ENCODE data around the gene CPEB4. TPM values are rescaled to one million over a fixed set of nuclear protein-coding genes. Genes with fewer than 3 reads are reported as not detected.

CPEB4 gene
- total RNA-seq, 4 donors from 2014 or later = 20.1 to 26.6 (median 24.2) TPM

DNA sequence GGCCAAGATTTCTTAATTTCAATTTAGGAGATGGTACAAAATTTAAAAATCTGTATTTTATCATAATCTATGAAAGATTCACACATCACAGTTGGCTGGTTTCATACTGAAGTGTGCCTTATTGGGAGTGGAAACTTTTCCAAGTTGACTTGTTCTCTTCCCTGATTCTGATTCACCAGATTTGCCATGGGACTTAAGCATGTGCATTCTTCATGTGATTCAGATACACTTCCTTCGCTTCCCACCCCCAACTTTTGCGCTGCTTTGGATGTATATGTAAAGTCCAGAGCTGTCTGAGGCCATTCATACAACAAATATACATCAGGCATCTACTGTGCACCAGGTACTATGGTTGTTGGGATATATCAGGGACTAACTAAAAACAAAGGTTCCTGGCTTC lies 34.4 kb downstream of the CPEB4 start:
- Histone ChIP-seq H3K36me3 (no peaks in the 10 kb centered on the region), H3K27me3 (no peaks in the 10 kb centered on the region), H3K4me1 (peaks cover 3 to 73% (median 18%) of the 10 kb centered on the region in 4 donors), H3K4me3 (no peak overlapping the region), H3K27ac (peak overlapping the region in 1 of 4 donors; percentile 57), H3K9me3 (no peaks in the 10 kb centered on the region)
- 96 to 97% methylated on average over 2 of the region's 2 CpGs for WGBS, 2 donors
- DNase-seq (ENCODE audit: low spot score in 2 of 2) = no peak
- TF ChIP-seq, protein P1, sequence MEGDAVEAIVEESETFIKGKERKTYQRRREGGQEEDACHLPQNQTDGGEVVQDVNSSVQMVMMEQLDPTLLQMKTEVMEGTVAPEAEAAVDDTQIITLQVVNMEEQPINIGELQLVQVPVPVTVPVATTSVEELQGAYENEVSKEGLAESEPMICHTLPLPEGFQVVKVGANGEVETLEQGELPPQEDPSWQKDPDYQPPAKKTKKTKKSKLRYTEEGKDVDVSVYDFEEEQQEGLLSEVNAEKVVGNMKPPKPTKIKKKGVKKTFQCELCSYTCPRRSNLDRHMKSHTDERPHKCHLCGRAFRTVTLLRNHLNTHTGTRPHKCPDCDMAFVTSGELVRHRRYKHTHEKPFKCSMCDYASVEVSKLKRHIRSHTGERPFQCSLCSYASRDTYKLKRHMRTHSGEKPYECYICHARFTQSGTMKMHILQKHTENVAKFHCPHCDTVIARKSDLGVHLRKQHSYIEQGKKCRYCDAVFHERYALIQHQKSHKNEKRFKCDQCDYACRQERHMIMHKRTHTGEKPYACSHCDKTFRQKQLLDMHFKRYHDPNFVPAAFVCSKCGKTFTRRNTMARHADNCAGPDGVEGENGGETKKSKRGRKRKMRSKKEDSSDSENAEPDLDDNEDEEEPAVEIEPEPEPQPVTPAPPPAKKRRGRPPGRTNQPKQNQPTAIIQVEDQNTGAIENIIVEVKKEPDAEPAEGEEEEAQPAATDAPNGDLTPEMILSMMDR (IDR thresholded peaks at IDR 0.05) = no peak
- no peak for TF ChIP-seq POLR2A (IDR thresholded peaks at IDR 0.05)
- no peak for TF ChIP-seq EP300 (IDR thresholded peaks at IDR 0.05)

DNA sequence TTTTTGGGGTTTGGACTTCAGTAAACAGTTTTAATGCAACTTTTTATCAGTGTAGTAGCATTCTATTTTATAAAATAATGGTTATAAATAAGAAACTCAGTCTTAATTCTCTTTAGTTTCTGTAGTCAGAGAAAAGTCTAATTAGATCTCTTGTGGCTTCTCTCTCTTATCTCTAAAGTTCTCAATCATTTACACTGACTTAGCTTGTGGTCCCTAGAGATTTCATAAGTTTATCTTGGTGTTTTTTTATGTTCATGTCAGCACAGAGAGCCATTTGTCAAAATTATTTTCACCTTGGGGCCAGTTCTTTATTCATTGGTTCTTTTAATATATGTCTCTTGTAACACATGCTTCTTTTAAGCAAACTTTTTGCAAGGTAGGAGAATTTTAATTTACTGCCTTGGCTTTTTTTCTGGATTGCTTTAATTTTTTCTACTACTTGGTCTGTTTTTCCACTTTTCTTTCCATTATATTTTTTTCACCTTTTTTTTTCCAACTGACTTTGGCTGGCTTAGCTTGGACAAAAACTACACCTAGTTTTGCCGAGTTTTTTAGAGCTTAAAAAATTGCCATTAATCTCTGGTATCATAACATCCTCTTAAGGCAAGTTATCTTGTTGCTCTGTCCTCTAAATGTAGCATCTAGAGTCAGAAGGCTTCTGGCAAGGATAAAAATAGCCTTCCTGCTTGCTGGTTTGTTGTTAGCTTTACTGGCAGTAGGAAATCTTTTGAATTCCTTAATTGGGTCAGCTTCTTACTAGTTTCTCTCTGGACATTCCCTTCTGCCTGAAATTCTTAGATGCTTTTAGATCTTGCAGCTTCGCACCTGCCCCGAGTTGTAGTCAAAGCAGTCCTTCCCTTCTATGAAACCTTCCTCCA lies 35.3 kb downstream of the CPEB4 start:
- TF ChIP-seq EP300 (IDR thresholded peaks at IDR 0.05) = peak in 1 of 2 donors; percentile 60
- TF ChIP-seq, protein P1 (IDR thresholded peaks at IDR 0.05) = no peak
- TF ChIP-seq POLR2A (IDR thresholded peaks at IDR 0.05) = no peak

DNA sequence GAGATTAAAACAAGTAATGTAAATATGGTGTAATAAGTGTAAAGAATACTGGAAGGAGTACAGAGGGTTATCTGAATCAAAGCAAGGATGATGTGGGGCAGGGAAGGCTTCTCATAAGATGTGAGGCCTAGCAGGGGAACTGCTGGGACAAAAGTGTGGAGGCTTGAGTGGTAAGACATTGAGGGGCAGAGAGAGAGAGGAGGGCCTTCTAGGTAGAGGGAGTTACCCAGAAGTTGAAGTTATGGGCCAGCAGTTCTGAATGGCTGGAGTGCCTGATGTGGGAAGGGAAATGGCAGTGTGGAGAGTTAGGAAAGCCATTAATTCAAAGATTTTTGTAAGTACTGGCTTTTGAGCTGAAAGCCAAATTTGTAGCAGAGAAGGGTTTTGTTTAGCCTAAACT lies 36.8 kb downstream of the CPEB4 start:
- H3K27ac ChIP-seq = peak overlapping the region in 2 of 4 donors; percentile 49
- peaks cover 3 to 56% (median 12%) of the 10 kb centered on the region in 4 donors for H3K4me1 ChIP-seq
- TF ChIP-seq, protein P1 (IDR thresholded peaks at IDR 0.05) = no peak
- TF ChIP-seq EP300 (IDR thresholded peaks at IDR 0.05) = no peak
- no peak for TF ChIP-seq POLR2A (IDR thresholded peaks at IDR 0.05)

More for the DNA sequence above, 35.3 kb downstream of the CPEB4 start:
- 50 to 59% methylated on average over 3 of the region's 3 CpGs for WGBS, 2 donors
- peak overlapping the region in 3 of 4 donors; percentile 8 to 49 (median 49) for H3K27ac ChIP-seq
- H3K27me3 ChIP-seq = no peaks in the 10 kb centered on the region
- H3K4me1 ChIP-seq = peaks cover 3 to 71% (median 18%) of the 10 kb centered on the region in 4 donors
- no peaks in the 10 kb centered on the region for H3K9me3 ChIP-seq
- no peak overlapping the region for H3K4me3 ChIP-seq
- DNase-seq (ENCODE audit: low spot score in 2 of 2) = no peak
- H3K36me3 ChIP-seq = no peaks in the 10 kb centered on the region

DNA sequence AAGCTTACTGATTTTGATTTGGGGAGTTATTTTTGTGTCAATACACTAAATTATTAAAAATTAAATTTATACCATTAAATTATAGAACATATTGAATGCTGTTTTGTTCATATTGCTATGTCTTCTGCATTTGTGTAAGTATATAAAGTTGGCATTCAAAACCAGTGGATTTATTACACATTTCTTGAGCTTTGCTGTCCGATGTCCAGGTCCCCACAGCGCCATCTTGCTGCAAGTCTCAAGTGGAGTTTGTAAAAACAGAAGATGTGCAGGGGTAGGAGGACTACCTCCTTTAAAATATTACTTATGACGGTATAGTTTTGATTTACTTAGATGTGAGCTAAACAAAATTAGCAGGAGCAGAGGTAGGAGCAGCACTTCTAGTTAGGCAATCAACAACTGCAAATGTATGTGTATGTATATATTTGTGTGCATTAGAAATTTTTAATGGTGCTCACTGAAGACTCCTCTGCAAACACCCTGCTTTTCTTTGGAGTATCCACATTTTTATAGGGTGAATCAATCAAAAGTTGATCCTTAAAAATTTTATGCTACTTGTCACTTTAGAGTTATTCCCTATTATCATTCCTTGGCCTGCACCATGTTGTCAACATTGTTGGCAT lies 37.4 kb downstream of the CPEB4 start:
- Histone ChIP-seq H3K36me3 (no peaks in the 10 kb centered on the region), H3K9me3 (no peaks in the 10 kb centered on the region), H3K27me3 (no peaks in the 10 kb centered on the region), H3K4me3 (no peak overlapping the region), H3K4me1 (peaks cover 3 to 50% (median 9%) of the 10 kb centered on the region in 4 donors), H3K27ac (peak overlapping the region in 1 of 4 donors; percentile 49)
- peak in 1 of 2 donors; percentile 44 for DNase-seq (ENCODE audit: low spot score in 2 of 2)
- no peak for TF ChIP-seq EP300 (IDR thresholded peaks at IDR 0.05)
- TF ChIP-seq, protein P1 (IDR thresholded peaks at IDR 0.05) = peak in 3 of 5 experiments; percentile 30 to 44 (median 38)
- 31 to 33% methylated on average over 3 of the region's 3 CpGs for whole genome bisulfite sequencing, 2 donors

More for the DNA sequence above, 36.8 kb downstream of the CPEB4 start:
- no peak overlapping the region for H3K4me3 ChIP-seq
- H3K27me3 ChIP-seq = no peaks in the 10 kb centered on the region
- no peaks in the 10 kb centered on the region for H3K36me3 ChIP-seq
- DNase-seq (ENCODE audit: low spot score in 2 of 2) = no peak
- no peaks in the 10 kb centered on the region for H3K9me3 ChIP-seq

DNA sequence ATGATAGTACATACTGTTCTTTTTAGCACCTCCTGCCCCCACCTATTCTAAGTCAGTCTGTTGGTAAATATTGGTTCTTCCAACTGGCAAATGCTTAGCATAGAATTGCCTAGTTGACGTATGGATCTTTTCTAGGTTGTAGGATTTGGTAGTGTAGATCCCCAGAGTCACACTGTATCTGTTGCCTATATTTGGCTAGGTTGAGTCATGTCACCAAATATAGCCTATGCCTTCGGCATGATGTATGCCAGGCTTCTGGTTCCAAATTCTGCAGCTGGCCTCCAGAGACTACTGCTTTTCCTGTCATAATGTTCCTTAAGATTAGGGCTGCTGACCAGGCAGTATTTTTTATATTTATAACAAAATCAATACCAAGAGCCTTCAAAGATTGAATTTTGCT lies 38.2 kb downstream of the CPEB4 start:
- no peaks in the 10 kb centered on the region for H3K27me3 ChIP-seq
- TF ChIP-seq, protein P1 (IDR thresholded peaks at IDR 0.05) = no peak
- TF ChIP-seq EP300 (IDR thresholded peaks at IDR 0.05) = peak in 1 of 2 donors; percentile 55
- H3K27ac ChIP-seq = peak overlapping the region in 1 of 4 donors; percentile 13
- WGBS, 2 donors = 74 to 78% methylated on average over 2 of the region's 2 CpGs
- H3K4me3 ChIP-seq = no peak overlapping the region
- no peaks in the 10 kb centered on the region for H3K9me3 ChIP-seq
- DNase-seq (ENCODE audit: low spot score in 2 of 2) = no peak
- no peaks in the 10 kb centered on the region for H3K36me3 ChIP-seq
- H3K4me1 ChIP-seq = peaks cover 3 to 43% (median 9%) of the 10 kb centered on the region in 4 donors

All from tibial nerve (tissue), 4 donors.